OCI-LY3 (cell line): ENCODE data around the gene VCL.

Experiments
- EZH2phosphoT487 ChIP-seq: fragments of 200-600 bp; shearing (Covaris generic); IDR thresholded peaks from 2 replicates; pipeline ENCODE4 v1.6.1; 2018; ENCODE audit warnings: antibody characterized with exemption, mixed run types, low read depth
- TF ChIP-seq, protein P1 (sequence below): fragments of 200-600, 300-600 bp; sonication (generic); IDR thresholded peaks from 2 replicates; pipeline ENCODE4 v1.5.1; 2014; ENCODE audit warnings: antibody characterized with exemption, low read length, low read depth

DNA sequence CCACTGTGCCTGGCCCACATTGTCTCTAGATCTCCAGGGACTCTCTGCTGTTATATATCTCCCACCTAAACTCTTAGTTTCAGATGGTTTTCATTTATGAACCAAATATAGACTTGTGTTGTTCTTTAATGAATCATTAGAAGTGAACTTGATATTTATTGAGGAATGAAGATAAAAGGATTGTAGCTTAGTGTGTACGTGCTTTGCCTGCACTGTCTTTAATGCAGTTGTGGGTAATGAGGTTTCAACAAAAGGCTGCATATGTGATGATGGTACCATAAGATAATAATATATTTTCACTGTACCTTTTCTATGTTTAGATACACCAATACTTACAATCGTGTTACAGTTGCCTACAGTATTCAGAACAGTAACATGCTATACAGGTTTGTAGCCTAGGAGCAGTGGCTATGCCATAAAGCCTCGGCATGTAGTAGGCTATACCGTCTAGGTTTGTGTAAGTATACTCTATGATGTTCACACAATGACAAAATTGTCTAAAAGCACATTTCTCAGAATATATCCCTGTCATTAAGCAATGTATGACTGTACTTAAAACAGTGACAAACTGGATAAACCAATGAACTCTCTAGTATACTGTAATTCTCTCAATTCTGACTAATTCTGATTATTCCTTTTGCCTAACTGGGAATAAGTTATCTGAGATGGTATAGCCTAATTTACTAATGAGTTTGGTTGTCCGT is 25.2 kb downstream of the VCL start:
- TF ChIP-seq, protein P1, sequence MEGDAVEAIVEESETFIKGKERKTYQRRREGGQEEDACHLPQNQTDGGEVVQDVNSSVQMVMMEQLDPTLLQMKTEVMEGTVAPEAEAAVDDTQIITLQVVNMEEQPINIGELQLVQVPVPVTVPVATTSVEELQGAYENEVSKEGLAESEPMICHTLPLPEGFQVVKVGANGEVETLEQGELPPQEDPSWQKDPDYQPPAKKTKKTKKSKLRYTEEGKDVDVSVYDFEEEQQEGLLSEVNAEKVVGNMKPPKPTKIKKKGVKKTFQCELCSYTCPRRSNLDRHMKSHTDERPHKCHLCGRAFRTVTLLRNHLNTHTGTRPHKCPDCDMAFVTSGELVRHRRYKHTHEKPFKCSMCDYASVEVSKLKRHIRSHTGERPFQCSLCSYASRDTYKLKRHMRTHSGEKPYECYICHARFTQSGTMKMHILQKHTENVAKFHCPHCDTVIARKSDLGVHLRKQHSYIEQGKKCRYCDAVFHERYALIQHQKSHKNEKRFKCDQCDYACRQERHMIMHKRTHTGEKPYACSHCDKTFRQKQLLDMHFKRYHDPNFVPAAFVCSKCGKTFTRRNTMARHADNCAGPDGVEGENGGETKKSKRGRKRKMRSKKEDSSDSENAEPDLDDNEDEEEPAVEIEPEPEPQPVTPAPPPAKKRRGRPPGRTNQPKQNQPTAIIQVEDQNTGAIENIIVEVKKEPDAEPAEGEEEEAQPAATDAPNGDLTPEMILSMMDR, result no peak
- no peak for TF ChIP-seq EZH2phosphoT487
